Thymus (tissue), 11 donors: ENCODE data around the gene TMED1. TPM values are rescaled to one million over a fixed set of nuclear protein-coding genes. Genes with fewer than 3 reads are reported as not detected.

Experiments used
- DNase-seq, 9 donors: peaks; one replicate each; pipeline ENCODE4 v3.0.0-alpha.2; 2013; ENCODE audit warnings: low spot score in 9 of 9, low read depth in 6 of 9, missing footprints in 1 of 9
- H3K27ac ChIP-seq, 2 donors: one replicate each; pipeline ENCODE4 v1.5.1; 2013; ENCODE audit warnings: control low read depth in 1 of 2, low read depth in 1 of 2, low read length in 1 of 2, mild to moderate bottlenecking in 1 of 2, moderate library complexity in 1 of 2
- H3K27me3 ChIP-seq, 2 donors: one replicate each; pipeline ENCODE4 v1.5.1; 2013; ENCODE audit warnings: low read length in 1 of 2; ENCODE audit not compliant: control insufficient read depth in 2 of 2, insufficient read depth in 1 of 2
- H3K36me3 ChIP-seq, 2 donors: one replicate each; pipeline ENCODE4 v1.5.1; 2013; ENCODE audit warnings: low read length in 1 of 2, mild to moderate bottlenecking in 1 of 2, moderate library complexity in 1 of 2; ENCODE audit not compliant: control insufficient read depth in 2 of 2, insufficient read depth in 2 of 2
- H3K4me1 ChIP-seq, 2 donors: one replicate each; pipeline ENCODE4 v1.5.1; 2013; ENCODE audit warnings: low read length in 2 of 2; ENCODE audit not compliant: control insufficient read depth in 2 of 2, insufficient read depth in 2 of 2
- H3K4me3 ChIP-seq, 2 donors: one replicate each; pipeline ENCODE4 v1.5.1; 2013; ENCODE audit warnings: low read length in 2 of 2, control low read depth in 1 of 2, mild to moderate bottlenecking in 1 of 2
- H3K9me3 ChIP-seq, 2 donors: one replicate each; pipeline ENCODE4 v1.5.1; 2013; ENCODE audit warnings: low read length in 1 of 2, mild to moderate bottlenecking in 1 of 2; ENCODE audit not compliant: control insufficient read depth in 2 of 2, insufficient read depth in 1 of 2
- WGBS: extraction: QIAGEN DNeasy Blood & Tissue Kit; methylation state at CpG from one replicate; pipeline ENCODE4 v1.1.7; 2013; 5-methylcytosine and 5-hydroxymethylcytosine counted together
- polyA plus RNA-seq: library from polyadenylated mRNA; stranded (reverse); fragments of 200-250 nt; gene quantifications from one replicate; pipeline ENCODE4 v1.2.3, GENCODE V29; 2013
- total RNA-seq: library from RNA; stranded (reverse); fragments of 120-200 nt; gene quantifications from one replicate; pipeline ENCODE4 v1.2.4, GENCODE V29; 2013
- donor health status: healthy.

Gene TMED1
- total and polyA plus RNA-seq, 2 donors, result 19.4 to 22.0 TPM

- no peak for DNase-seq
- Histone ChIP-seq H3K4me3 (no peak overlapping the region), H3K36me3 (no peaks in the 10 kb centered on the region), H3K27ac (no peak overlapping the region), H3K4me1 (no peaks in the 10 kb centered on the region), H3K27me3 (no peaks in the 10 kb centered on the region), H3K9me3 (no peaks in the 10 kb centered on the region)
- WGBS, result 96% methylated on average over 7 of the region's 7 CpGs
Observed at GRCh38 chr19:10854350-10855089, 18.5 kb upstream of the TMED1 start.

GRCh38 chr19:10852941-10853340 lies 16.9 kb upstream of the TMED1 start:
- no peaks in the 10 kb centered on the region for H3K27me3 ChIP-seq
- no peak overlapping the region for H3K27ac ChIP-seq
- WGBS, result 97% methylated on average over 7 of the region's 7 CpGs
- no peaks in the 10 kb centered on the region for H3K9me3 ChIP-seq
- no peak for DNase-seq
- H3K4me1 ChIP-seq, result peaks cover 0 to 6% of the 10 kb centered on the region in 2 donors
- no peaks in the 10 kb centered on the region for H3K36me3 ChIP-seq
- H3K4me3 ChIP-seq, result no peak overlapping the region

DNA sequence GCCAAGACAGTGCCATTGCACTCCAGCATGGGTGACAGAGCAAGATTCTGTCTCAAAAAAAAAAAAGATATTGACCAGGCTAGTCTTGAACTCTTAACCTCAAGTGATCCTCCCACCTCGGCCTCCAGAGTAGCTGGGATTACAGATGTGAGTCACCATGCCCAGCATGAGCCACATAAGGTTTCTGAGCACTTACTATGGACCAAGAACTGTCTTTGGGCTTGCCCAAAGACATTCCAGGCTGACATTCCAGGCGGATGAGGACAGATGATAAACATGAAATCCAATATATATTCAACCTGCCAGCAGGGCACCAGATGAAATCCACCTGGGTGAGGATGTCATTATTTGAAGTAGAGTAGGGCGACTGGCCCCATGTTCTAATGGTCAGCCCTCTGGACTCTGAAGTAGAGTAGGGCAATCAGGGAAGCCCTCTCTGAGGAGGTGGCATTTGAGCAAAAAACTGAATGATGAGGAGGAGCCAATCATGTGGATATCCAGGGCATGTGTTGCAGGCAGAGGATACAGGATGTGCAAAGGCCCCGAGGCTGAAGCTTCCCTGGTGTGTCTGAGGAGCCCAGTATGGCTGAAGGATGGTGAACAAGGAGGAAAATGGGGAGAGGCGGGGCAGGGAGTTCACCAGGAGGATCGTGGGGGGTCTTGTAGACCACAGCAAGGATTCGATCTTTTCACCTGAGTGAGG lies 16.2 kb upstream of the TMED1 start:
- H3K9me3 ChIP-seq, result peaks cover 0 to 5% of the 10 kb centered on the region in 2 donors
- H3K36me3 ChIP-seq, result no peaks in the 10 kb centered on the region
- peaks cover 0 to 6% of the 10 kb centered on the region in 2 donors for H3K4me1 ChIP-seq
- 95% methylated on average over 7 of the region's 7 CpGs for WGBS
- no peak overlapping the region for H3K4me3 ChIP-seq
- H3K27me3 ChIP-seq, result no peaks in the 10 kb centered on the region
- H3K27ac ChIP-seq, result no peak overlapping the region
- DNase-seq, result no peak

DNA sequence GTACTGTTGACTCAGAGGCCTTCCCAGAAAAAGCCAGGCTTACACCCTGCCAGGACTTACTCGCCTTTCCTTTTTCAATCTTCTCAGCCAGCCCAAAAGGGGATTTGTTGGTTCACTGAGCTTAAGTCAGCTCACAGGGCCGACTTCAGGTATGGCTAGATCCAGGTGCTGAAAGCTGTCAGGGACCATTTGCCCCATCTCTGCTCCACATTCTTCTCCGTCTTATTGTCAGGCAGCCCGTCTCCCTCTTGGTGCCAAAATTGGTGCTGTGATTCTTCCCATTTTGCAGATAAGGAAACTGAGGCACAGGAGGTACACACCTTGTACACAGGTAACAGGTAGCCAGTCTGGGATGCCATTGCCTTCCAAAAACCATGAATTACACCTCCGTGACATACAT lies 14.6 kb upstream of the TMED1 start:
- DNase-seq, result no peak
- Histone ChIP-seq H3K36me3 (no peaks in the 10 kb centered on the region), H3K4me3 (no peak overlapping the region), H3K4me1 (peaks cover 0 to 6% of the 10 kb centered on the region in 2 donors), H3K27ac (no peak overlapping the region), H3K27me3 (no peaks in the 10 kb centered on the region), H3K9me3 (peaks cover 0 to 14% of the 10 kb centered on the region in 2 donors)
- WGBS, result 99% methylated on average over 5 of the region's 5 CpGs

- no peaks in the 10 kb centered on the region for H3K27me3 ChIP-seq
- peak within 1 kb of the TSS in 1 of 2 donors; percentile 51 for H3K27ac ChIP-seq
- DNase-seq, result peak in 1 of 9 donors; percentile 53
- 20% methylated on average over 14 of the region's 14 CpGs for WGBS
- H3K9me3 ChIP-seq, result peaks cover 0 to 15% of the 10 kb centered on the region in 2 donors
- peak within 1 kb of the TSS in 1 of 2 donors; percentile 26 for H3K4me3 ChIP-seq
- no peaks in the 10 kb centered on the region for H3K36me3 ChIP-seq
- peaks cover 0 to 6% of the 10 kb centered on the region in 2 donors for H3K4me1 ChIP-seq
Observed at GRCh38 chr19:10848230-10848856, 12.3 kb upstream of the TMED1 start, which contains the start of gene C19orf38. TSS of gene C19orf38 (plus strand) at chr19:10848415. CDS start at chr19:10848509, 94 bp downstream.

DNA sequence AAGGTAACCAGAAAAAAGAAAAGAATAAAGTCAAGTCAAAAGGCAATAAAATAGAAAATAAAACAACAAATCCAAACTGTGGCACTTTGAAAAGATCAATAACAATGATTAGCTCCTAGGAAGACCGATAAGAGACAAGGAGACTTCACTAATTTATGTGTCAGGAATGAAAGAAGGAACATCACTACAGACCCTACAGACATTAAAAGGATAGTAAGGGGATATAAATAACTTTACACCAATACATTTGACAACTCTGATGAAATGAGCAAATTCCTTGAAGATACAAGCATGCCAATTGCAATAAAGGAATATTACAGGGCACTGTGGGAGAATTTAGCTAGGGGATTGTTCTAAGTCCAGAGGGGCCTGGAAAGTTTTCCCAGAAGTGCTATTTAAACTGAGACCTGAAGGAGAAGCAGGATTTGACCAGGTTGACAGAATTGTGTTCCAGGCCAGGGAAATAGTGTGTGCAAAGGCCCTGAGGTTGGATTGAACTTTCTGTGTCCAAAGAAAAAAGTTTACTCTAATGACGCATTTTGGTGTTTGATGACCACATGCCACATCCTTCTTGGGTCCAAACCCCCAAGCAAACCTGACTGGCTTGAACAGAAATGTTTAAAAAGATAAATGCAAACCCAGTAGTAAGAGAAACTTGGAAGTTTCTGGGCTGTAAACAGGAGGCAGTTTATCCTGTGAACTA lies 10.6 kb upstream of the TMED1 start:
- peaks cover 0 to 6% of the 10 kb centered on the region in 2 donors for H3K4me1 ChIP-seq
- DNase-seq, result no peak
- H3K4me3 ChIP-seq, result no peak overlapping the region
- no peaks in the 10 kb centered on the region for H3K36me3 ChIP-seq
- WGBS, result 98% methylated on average over 2 of the region's 2 CpGs
- H3K27ac ChIP-seq, result no peak overlapping the region
- no peaks in the 10 kb centered on the region for H3K27me3 ChIP-seq
- peaks cover 0 to 21% of the 10 kb centered on the region in 2 donors for H3K9me3 ChIP-seq

GRCh38 chr19:10842788-10843187 lies 6.8 kb upstream of the TMED1 start:
- no peak for DNase-seq
- Histone ChIP-seq H3K9me3 (peaks cover 0 to 26% of the 10 kb centered on the region in 2 donors), H3K36me3 (no peaks in the 10 kb centered on the region), H3K27me3 (no peaks in the 10 kb centered on the region), H3K4me1 (no peaks in the 10 kb centered on the region), H3K4me3 (no peak overlapping the region), H3K27ac (no peak overlapping the region)
- 99% methylated on average over 7 of the region's 7 CpGs for WGBS

DNA sequence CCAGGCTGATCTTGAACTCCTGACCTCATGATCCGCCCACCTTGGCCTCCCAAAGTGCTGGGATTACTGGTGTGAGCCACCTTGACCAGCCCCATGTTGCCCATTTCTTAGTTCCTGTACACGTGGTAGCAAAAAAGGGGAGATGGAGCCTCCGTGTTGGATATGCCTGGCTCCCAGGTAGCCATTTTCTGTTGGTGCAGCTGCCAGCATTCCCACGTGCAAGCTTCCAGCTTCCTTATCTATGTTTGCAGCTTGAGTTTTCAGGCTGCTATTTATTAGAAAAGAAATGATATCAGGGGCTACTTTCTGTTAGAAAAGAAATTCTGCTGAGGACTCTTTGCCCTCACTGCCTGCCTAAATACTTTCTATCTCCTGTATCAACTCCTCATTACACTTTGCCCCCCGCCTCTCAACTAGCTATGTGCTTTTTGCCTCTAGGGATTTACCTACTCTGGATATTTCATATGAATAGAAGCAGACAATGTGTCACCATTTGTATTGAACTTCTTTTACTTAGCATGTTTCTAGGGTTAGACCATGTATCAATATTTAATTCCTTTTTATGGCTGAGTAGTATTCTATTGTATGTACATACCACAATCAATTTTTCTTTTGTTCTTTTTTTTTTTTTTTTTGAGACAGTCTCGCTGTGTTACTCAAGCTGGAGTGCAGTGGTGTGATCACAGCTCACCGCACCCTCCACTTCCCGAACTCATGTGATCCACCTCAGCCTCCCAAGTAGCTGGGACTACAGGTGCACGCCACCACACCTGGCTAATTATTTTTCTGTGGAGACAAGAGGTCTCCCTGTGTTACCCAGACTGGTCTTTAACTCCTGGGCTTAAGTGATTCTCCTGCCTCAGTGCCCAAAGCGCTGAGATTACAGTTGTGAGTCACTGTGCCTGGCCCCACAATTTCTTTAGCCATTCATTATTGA lies 3.4 kb upstream of the TMED1 start:
- peaks cover 0 to 18% of the 10 kb centered on the region in 2 donors for H3K4me1 ChIP-seq
- peaks cover 3 to 6% of the 10 kb centered on the region in 2 donors for H3K36me3 ChIP-seq
- H3K9me3 ChIP-seq, result peaks cover 1 to 30% of the 10 kb centered on the region in 2 donors
- 92% methylated on average over 10 of the region's 10 CpGs for WGBS
- H3K4me3 ChIP-seq, result no peak overlapping the region
- DNase-seq, result no peak
- H3K27ac ChIP-seq, result no peak overlapping the region
- H3K27me3 ChIP-seq, result no peaks in the 10 kb centered on the region
